DMS53 (cell line): ENCODE measurements around the gene SYNJ2.

ENCODE experiments used
- DNase-seq: peaks from one replicate; lab custom pipeline; 2025; lab: John Stamatoyannopoulos, UW

The SYNJ2 gene

DNA sequence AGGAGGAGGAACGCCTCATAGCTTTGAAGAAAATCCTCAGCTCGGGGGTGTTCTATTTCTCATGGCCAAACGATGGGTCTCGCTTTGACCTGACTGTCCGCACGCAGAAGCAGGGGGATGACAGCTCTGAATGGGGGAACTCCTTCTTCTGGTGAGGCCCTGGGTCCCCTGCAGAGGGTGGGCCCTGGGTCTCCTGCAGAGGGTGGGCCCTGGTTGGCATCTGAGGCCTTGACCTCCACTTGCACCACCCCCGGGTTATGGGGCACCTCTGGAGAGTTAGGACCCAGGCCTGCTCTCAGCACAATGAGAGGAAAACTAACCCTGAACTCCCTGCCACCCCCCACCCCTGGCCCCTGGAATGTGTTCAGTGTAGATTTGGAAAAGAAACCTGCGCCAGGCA, 47.2 kb downstream of the SYNJ2 start:
- no peak for DNase-seq

DNA sequence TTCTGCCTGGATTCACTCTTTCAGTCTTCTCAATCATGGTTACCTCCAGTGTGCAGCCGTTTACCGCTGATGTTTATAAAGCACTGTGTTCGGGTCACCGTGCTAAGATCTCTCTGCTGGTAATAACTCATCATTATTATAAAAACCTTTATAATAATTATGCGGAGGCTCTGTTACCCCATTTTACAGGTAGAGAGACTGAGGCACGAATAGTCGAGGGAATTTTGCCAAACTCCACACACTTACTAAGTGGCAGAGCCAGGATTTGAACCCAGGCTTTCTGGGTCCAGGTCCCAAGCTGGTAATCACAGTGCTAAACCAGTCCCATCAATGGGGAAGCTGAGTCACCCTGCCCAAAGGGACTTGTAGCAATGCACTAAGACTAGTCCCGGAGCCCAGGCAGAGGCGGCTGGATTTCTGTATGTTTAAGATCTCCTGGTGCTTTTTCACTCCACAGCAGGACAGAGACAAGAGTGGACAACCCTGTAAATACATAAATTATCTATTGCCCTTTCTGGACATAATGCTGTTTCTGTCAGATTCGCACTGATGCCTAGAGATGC, 48.1 kb downstream of the SYNJ2 start:
- no peak for DNase-seq

DNA sequence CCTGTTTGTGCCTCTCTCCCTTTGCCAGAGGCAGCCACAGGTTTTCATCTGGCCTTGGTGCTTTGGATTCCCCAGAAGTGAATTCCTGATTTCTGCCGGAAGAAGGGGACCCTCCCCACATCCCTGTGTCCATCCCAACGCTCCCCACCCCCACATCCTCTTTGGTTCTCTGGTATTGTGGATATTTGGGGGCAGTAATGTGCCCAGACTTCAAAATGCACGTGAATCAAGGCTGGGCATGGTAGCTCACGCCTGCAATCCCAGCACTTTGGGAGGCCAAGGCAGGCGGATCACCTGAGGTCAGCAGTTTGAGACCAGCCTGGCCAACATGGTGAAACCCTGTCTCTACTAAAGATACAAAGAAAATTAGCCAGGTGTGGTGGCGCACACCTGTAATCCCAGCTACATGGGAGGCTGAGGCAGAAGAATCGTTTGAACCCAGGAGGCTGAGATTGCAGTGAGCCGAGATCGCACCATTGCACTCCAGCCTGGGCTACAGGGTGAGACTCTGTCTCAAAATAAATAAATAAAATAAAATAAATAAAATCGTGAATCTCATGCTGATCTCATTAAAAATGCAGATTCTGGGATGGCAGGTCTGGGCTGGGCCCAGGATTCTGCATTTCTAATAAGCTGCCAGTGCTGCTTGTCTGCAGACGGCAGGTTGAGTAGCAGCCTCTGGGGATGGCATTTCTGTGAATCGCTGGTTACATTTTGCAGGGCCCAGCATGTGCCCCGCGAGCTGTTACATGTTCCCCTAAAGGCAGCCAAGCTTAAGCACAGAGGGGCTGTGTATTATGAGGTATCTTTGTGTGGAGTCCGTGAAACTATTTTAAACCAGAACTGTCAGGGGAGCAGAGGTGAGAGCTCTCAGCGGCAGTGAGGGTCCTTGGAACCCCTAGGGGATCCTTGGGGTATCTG, 49.0 kb downstream of the SYNJ2 start:
- no peak for DNase-seq

DNA sequence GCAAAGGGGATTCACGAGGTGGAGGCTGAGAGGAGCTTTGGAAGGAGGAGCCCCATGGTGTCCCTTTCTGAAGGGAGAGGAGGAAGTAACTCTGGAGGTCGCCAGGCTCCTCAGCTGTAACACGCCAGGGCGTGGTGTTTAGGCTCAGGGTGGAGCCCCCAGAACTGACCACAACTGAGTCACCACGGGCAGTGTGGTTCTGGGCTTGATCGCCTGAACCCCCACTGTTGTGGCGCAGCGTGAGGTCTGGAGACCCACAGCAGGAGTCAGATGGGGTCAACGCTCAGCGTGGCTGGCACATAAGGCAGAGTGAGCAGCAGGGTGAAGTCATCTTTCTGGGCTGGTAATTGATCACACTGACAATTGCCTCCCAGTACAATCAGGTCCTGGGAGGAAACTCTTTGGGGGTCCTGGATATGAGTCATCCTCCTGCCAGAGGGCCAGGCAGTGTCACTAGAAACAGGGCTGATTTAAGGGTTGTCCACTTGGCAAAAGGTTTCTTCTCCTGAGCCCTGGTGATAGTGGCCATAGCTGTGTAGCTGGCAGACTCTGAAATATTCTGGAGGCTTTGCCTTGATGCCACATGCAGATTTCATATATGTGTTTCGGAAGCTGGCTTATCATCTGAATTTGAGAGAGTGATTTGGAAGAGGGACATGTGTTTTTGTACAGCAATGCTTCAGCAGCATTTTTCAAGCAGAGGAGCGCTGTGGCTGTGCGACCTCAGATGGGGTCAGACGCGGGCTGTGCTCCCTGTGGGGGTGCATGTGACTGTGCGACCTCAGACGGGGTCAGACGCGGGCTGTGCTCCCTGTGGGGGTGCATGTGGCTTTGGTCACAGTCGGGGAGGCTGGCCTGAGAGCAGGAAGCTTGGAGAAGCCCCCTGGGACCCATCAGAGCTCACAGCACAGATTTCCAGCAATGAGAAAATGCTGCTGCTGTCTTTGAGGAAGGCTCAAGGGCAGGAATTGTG, 50.0 kb downstream of the SYNJ2 start:
- DNase-seq = no peak

DNA sequence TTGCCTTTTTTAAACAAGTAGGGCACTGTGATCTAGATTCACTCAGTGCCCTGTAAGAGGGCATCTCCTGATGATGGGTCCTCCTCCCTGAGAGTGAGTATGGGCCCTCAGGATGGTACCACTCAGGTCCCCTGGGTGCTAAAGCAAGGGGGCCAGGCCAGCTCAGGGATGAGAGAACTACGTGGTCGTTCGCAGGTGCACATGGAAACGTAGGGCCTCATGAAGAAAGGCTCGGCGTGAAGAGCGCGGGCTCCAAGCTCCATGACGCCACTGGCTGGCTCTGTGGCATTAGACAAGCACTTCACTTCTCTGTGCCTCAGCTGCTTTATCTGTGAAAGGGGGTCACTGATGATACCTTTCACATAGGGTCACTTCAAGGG, 50.7 kb downstream of the SYNJ2 start:
- DNase-seq = no peak

DNA sequence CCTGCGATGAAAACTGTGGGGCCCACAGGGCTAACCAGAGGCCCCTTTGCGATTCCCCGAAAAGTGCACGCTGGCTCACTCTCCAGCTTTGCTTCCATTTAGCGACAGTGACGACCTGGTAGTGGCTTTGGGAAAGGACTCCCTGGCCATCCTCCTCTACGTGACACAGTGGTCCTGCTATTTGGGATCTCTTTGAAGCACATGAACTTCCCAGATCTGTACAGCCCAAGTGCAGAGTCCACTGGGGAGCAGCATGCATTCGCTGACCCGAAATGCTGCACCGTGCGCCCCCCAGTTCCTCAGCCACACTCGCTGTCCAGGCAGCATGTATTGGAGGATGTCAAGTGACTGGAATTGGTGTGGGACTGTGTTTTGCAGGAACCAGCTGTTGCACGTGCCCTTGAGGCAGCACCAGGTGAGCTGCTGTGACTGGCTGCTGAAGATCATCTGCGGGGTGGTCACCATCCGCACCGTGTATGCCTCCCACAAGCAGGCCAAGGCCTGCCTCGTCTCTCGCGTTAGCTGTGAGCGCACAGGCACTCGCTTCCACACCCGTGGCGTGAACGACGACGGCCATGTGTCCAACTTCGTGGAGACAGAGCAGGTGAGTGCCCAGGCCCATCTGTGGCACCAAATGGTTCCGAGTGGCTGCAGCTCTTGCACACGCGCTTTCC, 51.6 kb downstream of the SYNJ2 start:
- DNase-seq = no peak

DNA sequence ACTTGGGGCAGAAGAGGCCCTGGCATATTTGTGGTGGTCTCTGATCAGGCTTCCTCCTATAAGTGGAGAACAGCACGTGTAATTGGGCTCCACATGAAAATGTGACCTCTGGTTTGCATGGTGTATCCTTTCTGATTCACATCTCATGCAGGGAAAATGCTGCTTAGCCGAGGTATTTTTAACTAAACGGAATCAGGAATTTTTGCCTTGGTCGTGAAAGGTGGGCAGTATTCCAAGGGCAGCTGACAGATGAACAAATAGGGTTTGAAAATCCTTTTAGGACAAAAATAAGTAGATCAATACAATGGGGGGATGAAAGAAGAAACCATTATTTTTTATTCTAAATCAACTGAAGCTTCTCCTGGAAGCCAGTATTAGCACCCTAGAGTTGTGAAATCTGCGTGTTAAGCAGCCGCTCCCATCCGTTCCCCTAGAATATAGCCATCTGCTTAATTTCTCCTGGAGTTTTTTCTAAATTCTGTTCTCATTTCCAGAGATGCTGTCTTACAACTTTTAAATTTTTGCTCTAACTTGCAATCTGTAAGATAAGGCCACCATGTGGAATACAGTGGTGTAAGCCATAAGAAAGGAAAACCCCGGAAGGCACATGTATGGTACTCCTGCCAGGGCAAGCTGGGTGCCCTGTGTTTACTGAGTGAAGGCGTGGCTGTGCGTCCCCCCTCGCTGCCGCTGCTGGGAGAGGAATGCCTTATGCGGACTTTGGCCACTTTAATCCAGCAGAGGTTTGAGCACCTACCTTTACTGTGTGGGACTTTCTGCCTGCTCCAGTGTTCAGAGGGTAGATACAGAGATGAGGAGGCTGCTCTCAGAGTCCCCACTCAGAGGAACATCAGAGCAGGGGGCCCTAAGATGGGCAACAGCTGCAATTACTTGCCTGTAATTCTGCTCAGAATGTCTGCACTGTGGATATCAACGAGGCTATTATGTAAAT, 52.4 kb downstream of the SYNJ2 start:
- DNase-seq = no peak

DNA sequence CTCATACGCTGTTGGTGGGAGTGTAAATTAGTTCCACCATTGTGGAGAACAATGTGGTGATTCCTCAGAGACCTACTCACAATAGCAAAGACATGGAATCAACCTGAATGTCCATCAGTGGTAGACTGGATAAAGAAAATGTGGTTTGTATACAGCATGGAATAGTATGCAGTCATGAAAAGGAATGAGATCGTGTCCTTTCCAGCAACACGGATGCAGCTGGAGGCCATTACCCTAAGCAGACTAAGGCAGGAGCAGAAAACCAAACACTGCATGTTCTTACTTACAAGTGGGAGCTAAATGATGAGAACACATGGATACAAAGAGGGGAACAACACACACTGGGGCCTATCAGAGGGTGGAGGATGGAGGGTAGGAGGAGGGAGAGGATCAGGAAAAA, 54.6 kb downstream of the SYNJ2 start:
- DNase-seq = no peak

DNA sequence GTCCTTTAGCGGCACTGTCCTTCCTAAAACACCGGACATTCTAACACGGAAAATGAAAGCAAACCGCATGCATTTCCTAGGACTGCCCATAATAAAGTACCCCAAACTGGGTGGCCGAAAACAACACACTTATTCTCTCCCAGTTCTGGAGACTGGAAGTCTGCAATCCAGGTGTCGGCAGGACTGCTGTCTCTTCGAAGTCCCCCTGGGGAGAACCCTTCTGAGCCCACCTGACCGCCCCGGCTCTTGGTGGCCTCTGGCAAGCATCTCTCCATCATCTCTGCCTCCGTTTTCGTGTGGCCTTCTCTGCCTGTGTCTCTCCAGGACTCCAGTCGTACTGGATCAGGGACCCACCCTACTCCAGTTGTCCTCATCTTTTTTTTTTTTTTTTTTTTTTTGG, 55.4 kb downstream of the SYNJ2 start:
- DNase-seq = no peak

DNA sequence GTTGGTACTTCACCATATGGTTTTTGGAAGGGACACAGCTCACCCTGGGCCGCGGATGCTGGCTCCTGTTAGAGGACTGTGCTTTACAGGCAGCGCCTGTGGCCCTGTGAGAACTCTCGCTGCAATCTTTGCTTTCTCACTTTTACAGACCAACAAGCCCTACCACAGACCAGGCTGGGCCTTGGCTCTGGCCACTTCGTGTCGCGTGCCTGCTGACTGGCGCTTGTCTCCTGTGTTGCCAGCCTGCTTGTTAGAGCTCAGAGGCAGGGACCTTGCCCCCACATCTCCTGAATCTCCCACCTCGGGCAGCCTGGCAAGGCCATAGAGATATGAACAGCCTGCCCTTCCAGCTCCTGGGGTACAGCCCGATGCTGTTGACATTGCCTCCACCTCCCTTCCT, 56.1 kb downstream of the SYNJ2 start:
- DNase-seq = no peak

DNA sequence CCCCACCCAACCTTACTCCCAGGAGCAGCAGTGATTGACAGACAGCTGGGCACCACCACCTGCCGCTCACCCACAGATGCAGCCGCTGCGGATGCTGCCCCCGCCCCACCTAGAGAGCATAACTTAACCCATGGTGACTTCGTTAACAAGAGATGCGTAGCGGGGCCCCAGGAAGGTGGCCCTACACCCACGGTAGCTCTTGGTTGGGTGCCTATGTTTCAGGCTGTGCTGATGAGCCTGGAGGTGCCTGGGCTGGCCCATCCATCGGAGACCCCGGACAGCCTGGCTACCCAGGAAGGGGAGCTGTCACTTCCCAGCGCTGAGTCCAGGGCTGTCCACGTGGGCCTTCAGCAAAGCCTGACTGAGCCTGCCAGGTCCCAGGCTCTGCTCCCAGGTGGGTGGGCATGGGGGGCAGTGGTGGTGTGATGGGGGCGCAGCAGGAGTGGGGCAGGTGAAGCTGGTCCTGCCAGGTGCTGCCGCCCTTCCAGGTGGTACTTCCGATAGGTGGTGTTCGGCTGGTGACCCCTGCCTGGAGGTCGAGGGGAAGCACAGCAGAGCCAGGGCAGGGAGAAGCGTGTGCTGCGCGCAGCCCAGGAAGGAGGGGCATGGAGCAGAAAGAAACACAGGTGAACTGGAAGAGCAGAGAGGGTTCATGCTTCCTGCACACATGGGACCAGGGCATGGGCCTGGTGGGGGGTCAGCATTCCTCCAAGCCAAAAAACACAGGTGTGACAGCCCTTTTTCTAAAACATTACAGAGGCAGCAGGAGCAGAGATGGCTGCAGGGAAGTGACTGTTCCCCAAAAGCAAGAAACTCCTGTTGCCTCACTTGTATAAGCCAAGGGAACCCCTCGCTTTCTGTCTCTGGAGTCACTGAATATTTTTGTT, 56.9 kb downstream of the SYNJ2 start:
- DNase-seq = no peak

DNA sequence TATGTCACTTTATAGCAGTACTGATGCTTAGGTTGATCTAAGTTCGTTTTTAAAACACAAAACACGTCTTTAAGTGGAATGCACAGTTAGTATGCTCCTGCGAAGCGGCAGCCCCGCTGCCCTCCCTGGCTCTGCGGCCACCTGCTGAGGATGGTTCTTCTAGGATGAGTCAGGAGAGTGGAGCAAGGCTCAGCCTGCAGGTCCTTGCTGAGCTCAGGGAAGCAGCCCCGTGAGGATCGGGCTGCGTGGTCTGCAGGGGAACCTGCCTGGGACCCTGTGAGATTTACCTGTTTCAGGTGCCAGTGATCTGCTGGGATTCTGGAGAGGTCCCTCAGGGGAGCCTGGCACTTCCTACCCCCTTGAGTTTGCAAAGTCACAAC, 57.5 kb downstream of the SYNJ2 start:
- DNase-seq = peak; percentile 6

DNA sequence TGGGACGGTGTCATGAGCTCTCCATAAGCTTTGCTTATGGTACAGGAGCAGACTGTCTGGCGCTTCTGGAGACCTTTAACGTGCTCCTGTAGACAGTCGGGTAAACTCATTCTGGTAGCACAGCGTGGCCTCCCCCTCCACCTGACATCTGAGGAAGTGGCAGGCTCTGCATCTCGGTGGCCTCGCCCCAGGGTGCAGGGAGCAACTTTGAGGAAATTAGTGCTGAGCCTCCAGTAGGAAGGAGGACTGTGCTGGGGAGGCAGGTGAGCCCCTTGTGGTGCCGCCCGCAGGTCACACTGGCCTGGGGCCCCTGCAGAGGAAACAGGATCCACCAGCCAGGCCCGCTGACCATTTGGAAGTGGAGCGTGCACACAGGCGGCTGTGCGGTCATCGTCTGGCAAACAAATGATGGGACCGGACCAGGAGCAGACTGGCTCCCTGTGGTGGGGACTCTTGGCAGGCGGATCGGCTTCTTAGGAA, 57.9 kb downstream of the SYNJ2 start:
- DNase-seq = peak; percentile 17

DNA sequence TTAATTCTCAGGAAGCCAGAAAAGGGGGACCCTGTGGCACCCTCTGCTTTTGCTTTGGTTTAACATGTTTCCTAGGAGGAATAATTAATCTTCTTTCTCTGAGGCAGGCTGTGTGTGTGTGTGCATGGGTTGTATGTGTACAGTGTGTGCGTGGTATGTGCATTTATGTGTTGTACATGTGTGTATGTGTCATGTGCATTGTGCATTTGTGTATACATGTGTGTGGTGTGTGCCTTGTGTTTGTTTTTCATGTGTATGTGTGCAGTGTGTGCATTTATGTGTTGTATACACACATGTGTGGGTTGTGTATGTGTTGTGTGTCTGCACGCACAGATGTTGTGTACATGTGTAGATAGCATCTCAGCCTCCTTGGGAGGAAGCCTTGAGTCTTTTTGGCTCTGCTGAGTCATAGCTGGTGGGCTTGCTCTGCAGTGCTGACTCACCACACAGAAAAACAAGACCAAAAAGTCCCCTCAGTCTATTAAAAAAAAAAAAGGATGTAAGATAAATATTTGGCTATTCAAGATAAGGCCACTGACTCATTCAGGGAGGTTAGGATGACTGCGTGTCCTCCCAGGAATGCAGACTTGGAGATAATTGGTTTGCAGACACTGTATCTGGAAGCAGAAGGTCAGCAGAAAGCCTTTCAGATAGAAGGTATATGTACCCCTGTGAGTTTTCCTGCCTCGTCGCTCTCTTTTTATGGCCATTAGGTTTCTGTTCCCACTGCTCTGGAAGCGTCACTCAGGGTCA, 58.6 kb downstream of the SYNJ2 start:
- DNase-seq = peak; percentile 72

DNA sequence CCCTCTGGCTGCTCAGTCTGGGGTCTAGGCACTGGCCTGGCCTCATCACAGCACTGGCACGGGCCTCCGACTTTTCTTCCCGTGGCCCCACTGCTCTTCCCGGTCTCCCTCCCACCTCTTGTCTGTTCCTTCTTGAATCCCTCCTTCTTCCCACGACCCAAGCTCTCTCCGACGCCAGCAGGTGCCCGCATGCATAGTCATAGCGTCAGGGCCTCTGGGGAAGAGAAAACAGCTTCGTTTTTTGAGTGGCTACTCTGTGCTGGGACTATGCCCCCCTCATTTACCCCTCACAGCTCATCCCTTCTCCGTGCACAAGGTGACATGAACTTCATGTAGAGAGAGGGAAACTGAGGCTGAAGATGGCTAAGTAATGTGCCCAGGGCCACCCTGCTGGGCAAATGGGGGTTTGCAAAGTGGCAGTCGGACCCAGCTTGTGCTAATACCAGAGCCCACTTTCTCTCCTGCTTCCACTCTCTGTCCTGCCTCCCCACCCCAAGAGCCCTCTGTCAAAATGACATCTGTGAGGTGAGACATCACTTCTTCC, 59.2 kb downstream of the SYNJ2 start:
- no peak for DNase-seq

DNA sequence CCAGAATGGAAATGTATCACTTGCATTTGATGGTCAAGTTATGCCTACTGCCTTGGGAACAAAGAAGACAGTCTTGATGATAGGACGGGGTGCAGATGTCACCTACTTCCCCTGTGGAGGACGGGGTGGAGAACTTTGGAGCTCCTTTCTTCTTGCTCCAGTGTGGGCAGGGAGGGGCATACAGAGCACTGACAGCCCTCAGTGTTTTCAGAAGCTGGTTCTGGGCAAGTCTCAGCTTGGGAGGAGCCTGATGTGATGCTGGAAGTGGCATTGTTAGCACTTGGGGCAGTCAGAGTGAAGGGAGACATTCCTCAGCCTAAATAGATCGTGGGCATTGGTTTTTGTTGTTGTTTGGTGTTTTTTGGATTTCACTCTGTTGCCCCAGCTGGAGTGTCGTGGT, 59.7 kb downstream of the SYNJ2 start:
- no peak for DNase-seq

DNA sequence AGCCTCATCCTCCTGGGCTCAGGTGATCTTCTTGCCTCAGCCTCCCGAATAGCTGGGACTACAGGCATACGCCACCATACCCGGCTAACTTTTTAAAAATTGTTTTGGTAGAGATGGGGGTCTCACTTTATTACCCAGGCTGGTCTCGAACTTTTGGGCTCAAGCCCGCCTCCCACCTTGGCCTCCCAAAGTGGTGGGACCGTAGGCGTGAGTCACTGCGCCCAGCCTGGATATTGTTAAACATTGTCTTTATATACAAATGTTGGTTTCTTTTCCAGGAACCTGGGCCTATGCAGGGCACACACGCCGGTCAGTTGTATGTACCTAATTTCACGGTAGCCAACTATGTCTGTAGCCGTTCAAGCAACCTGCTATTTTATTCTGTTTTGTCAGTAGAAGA, 60.1 kb downstream of the SYNJ2 start:
- no peak for DNase-seq

DNA sequence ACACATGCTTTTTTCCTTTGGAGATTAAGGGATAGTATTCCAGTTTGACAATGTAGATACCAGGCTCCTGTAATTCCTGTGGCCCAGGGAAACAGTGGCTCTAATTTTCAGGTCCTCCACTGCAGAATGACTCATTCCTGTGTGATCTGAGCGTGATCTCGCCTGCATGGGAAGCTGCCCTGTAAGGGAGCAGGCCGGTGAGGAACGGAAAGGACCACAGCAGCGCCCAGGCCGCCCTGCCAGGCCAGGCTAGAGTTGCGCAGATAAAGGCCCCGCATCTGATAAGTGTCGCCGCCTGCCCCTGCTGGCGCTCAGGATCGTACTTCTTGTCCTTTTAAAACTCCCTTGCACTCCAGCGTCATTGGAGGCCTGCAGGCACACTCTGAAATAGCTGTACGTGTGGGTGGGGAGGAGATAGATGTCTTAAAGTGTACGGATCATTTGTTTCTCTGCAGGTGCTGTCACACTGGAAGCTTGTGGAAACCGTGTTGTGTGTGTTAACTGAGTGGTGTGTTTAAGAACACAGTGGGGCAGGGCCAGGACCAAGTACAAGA, 60.7 kb downstream of the SYNJ2 start:
- DNase-seq = peak; percentile 7
